ENCODE measurements around the gene MCF2L2.

Gene MCF2L2

GRCh38 chr3:183350164-183350563 lies 78.3 kb downstream of the MCF2L2 start:
- Histone ChIP-seq H3K36me3 (ENCODE audit: control insufficient read depth, insufficient read depth, low read length) (no peaks in the 10 kb centered on the region), H3K9me3 (ENCODE audit: control insufficient read depth, low read length) (no peaks in the 10 kb centered on the region), H2AFZ (no peak overlapping the region), H3K4me2 (ENCODE audit: low read length) (no peak overlapping the region), H3K4me1 (peaks cover 5% of the 10 kb centered on the region), H3K9ac (no peak overlapping the region), H3K27ac (no peak overlapping the region), H3K79me2 (peaks cover 8% of the 10 kb centered on the region), H3K27me3 (ENCODE audit: control insufficient read depth, insufficient read depth, low read length) (no peaks in the 10 kb centered on the region), H3K4me3 (ENCODE audit: low read depth, low read length) (no peak overlapping the region)
- no peak for TF ChIP-seq CTCF (IDR thresholded peaks at IDR 0.05)

GRCh38 chr3:183349421-183350157 lies 78.8 kb downstream of the MCF2L2 start:
- H3K79me2 ChIP-seq = peaks cover 8% of the 10 kb centered on the region
- TF ChIP-seq CTCF (IDR thresholded peaks at IDR 0.05) = no peak
- H3K27ac ChIP-seq = no peak overlapping the region
- H3K9me3 ChIP-seq (ENCODE audit: control insufficient read depth, low read length) = no peaks in the 10 kb centered on the region
- H3K4me3 ChIP-seq (ENCODE audit: low read depth, low read length) = no peak overlapping the region
- no peak overlapping the region for H3K9ac ChIP-seq
- no peaks in the 10 kb centered on the region for H3K27me3 ChIP-seq (ENCODE audit: control insufficient read depth, insufficient read depth, low read length)
- H3K4me2 ChIP-seq (ENCODE audit: low read length) = no peak overlapping the region
- peaks cover 5% of the 10 kb centered on the region for H3K4me1 ChIP-seq
- no peak overlapping the region for H2AFZ ChIP-seq
- no peaks in the 10 kb centered on the region for H3K36me3 ChIP-seq (ENCODE audit: control insufficient read depth, insufficient read depth, low read length)

GRCh38 chr3:183342824-183343223 lies 85.6 kb downstream of the MCF2L2 start:
- H3K36me3 ChIP-seq (ENCODE audit: control insufficient read depth, insufficient read depth, low read length) = no peaks in the 10 kb centered on the region
- H2AFZ ChIP-seq = no peak overlapping the region
- TF ChIP-seq CTCF (IDR thresholded peaks at IDR 0.05) = no peak

GRCh38 chr3:183341545-183342288 lies 86.7 kb downstream of the MCF2L2 start:
- Histone ChIP-seq H2AFZ (no peak overlapping the region), H3K4me2 (ENCODE audit: low read length) (no peak overlapping the region), H3K9me3 (ENCODE audit: control insufficient read depth, low read length) (no peaks in the 10 kb centered on the region), H3K79me2 (no peaks in the 10 kb centered on the region), H3K4me1 (no peaks in the 10 kb centered on the region), H3K4me3 (ENCODE audit: low read depth, low read length) (no peak overlapping the region), H3K36me3 (ENCODE audit: control insufficient read depth, insufficient read depth, low read length) (no peaks in the 10 kb centered on the region), H3K27me3 (ENCODE audit: control insufficient read depth, insufficient read depth, low read length) (no peaks in the 10 kb centered on the region), H3K9ac (no peak overlapping the region), H3K27ac (no peak overlapping the region)
- TF ChIP-seq CTCF (IDR thresholded peaks at IDR 0.05) = no peak

More at GRCh38 chr3:183342824-183343223, 85.6 kb downstream of the MCF2L2 start:
- H3K27me3 ChIP-seq (ENCODE audit: control insufficient read depth, insufficient read depth, low read length) = no peaks in the 10 kb centered on the region
- no peak overlapping the region for H3K27ac ChIP-seq
- no peak overlapping the region for H3K9ac ChIP-seq
- H3K4me1 ChIP-seq = no peaks in the 10 kb centered on the region
- no peak overlapping the region for H3K4me3 ChIP-seq (ENCODE audit: low read depth, low read length)
- peaks cover 7% of the 10 kb centered on the region for H3K79me2 ChIP-seq
- no peaks in the 10 kb centered on the region for H3K9me3 ChIP-seq (ENCODE audit: control insufficient read depth, low read length)
- H3K4me2 ChIP-seq (ENCODE audit: low read length) = no peak overlapping the region
